GM21737 (cell line): Measurements from ENCODE around the gene KSR1.
"Not testable (repeated sequence)": the region's sequence is repeated elsewhere in the genome, so short reads cannot be mapped to it uniquely, and the experiment has no call there.

Source experiments
- ATAC-seq: cut with Tn5 transposase; IDR thresholded peaks from one replicate; pipeline ENCODE4 v1.9.1; 2021; ENCODE audit warnings: mild to moderate bottlenecking, moderate library complexity; ENCODE audit not compliant: unreplicated experiment

Gene KSR1

DNA sequence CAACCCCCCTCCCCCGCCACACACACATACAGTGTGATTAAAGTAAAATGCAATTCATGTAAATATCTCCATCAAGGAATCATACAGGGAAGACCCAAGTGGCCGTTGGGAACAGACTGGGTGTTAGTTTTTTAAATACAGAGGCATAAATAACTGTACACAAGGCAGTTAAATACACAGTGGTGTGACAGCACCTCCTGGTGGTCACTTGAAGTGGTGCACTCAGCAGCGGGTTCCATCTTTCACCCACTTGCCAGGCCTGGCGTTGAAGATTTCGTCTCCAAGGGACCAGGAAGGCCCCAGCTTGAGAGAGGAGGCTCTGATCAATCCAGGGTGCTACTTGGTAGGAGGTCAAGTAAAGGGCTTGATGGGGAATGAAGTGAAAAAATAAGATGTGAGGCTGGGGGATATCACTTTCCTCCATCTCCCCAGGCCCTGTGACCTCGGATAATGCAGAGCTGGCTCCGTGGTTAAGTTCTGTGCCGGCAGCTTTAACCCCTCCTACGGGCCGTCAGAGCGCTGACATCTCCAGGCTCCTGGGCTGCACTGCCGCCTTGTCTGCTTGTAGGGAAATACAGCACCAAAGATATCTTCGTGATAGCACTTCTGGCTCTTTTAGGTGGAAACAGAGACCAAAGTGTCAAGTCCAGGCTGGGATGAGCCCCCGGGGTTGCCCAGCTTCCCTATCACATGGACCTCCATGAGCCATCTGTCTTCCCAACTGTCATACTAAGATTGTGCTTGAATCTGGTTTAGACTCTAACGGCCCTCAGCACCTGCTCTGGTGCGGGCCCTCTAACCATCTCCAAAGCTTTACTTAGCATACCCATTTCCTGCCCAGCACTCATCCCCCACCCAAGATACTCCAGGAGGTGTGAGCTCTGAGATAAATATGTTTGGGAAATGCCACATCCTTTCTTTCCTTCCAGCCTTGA is 195.4 kb downstream of the KSR1 start:
- no peak for ATAC-seq

DNA sequence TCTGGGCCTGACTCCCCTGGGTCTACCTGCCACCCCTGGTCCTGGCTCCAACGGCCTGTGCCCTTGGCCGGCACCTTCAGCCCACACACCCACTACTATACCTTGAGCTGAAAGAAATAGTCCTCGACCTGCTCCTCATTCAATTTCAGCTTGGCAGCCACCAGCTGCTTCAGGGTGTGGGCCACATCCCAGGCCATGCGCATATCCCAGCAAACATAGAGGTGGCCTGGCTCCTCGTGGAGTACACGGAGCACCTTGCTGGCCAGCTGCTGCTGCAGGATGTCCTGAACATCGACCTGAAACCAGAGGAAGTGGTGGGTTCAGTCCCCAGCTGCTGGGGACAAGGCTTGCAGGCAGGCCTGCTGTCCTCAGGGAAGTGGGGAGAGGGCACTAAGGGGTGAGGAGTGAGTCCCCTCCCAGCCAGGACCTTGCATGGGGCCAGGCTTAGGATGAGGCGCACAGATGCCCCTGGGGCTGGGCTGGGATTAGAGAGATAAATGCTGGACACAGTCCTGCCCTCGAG is 197.3 kb downstream of the KSR1 start:
- ATAC-seq = not testable (repeated sequence)

GRCh38 chr17:27654136-27654535 is 197.9 kb downstream of the KSR1 start:
- ATAC-seq = no peak

DNA sequence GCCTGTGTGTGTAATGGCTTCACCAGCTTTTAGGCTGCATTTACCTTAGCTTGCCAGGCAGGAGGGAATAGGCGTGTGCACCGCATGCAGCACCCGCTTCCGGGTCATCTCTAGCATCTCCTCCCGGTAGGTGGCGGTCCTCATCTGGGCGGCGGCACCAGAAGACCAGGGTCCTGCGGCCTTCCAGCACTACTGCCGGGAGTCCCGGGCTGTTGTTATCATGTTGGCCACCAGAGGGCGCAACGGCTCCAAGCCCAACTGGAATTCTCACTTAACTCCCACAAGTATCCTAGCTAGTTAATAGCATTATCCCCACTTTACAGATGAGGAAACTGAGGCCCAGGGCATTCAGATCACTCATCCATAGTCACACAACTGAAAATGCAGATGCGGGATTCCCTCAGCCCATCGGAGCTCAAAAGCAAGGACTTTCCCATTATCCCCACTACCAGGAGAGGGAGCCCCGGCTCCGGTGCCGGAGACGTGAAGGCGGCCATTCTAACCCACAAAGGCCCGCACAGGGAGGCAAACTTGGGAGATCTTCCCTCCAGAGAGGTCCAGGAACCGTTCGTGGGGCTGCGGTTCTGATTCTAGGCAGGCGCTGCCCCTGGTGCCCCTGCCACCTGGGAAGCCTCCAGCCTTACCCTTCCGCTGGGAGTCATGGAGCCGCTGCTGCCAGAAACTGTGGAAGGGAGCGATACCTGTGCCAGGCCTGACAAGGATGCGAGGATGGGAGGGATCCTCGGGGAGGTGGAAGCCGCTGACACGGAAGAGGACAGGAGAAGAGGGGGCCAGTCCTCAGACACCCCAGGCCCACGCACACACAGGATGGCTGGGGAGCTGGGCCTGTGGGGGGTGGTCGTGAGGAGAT is 198.6 kb downstream of the KSR1 start:
- peak; percentile 61 for ATAC-seq

DNA sequence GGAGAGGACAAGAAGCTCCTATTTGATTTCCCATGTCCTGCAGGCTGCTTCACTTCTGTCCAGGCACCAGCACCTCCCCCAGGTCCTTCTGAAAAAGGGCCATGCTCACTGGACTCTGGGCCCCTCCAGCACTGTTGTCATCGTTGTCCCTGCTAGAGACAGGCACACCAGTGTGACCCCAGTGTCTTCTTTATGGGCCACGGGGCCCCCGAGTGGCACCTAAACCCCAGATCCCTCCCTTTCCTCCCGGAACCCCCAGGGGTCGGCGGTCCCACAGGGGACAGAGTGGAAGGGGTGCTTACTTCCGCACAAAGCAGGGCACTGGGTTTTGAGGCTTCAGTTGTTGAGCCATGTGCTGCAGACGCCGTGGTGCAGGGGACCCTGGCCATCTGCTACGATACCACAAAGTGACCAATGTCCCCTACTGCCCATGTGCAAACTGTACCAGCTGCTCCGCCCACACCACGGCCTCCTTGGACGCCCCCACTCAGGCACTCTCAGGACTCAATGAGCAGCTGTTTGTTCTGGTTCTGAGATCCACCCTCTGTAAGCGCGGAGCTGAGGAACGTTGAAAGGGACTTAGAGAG is 199.4 kb downstream of the KSR1 start:
- ATAC-seq = not testable (repeated sequence)

- ATAC-seq = not testable (repeated sequence)
These were observed 200.4 kb downstream of the KSR1 start for GRCh38 chr17:27656620-27657019.

DNA sequence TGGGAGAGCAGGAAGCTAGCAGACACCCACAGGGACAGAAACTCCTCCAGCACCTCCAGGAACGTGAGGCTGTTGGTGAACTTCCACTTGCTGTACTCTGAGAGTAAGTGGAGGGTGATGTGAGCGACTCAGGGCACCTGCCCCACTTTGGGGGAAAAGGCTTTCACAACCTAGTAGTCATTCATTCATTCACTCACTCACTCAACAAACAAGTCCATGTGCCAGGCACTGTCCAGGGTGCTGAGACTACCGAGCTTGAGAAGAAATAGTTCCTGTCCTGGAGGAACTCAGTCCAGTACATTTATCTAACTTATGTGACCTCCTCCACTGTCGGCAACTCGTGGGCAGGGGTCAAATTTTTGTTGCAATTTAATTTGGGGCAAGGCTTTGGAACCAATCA is 201.4 kb downstream of the KSR1 start:
- ATAC-seq = no peak

- ATAC-seq = no peak
These were observed 203.4 kb downstream of the KSR1 start for GRCh38 chr17:27659683-27660082.

GRCh38 chr17:27660436-27660835 is 204.2 kb downstream of the KSR1 start:
- ATAC-seq = no peak

- no peak for ATAC-seq
These were observed 207.8 kb downstream of the KSR1 start for GRCh38 chr17:27663936-27664605.

GRCh38 chr17:27664606-27664965 is 208.3 kb downstream of the KSR1 start:
- ATAC-seq = no peak

GRCh38 chr17:27665549-27665948 is 209.3 kb downstream of the KSR1 start:
- ATAC-seq = no peak

DNA sequence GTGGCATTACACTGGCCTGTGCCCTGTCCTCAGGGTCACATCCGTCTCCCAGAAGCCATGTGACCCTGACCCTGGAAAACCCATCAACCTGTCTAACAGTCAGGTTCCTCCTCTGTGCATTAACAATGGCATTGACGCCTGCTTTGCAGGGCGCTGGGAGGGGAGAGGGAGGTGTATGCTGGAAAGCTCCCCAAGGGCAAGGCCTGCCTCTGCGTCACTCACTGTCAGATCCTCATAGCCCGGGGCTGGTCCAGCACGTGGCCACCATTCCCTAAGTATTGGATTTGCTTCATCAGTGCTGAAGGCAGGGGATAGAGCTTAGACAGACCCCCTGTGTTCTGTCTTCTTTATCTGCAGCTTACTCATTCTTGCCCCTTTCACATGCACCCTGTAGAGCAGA is 210.0 kb downstream of the KSR1 start:
- ATAC-seq = not testable (repeated sequence)

GRCh38 chr17:27666831-27667560 is 210.7 kb downstream of the KSR1 start:
- no peak for ATAC-seq

GRCh38 chr17:27667656-27668487 is 211.6 kb downstream of the KSR1 start:
- no peak for ATAC-seq

GRCh38 chr17:27668488-27668823 is 212.2 kb downstream of the KSR1 start:
- ATAC-seq = no peak

DNA sequence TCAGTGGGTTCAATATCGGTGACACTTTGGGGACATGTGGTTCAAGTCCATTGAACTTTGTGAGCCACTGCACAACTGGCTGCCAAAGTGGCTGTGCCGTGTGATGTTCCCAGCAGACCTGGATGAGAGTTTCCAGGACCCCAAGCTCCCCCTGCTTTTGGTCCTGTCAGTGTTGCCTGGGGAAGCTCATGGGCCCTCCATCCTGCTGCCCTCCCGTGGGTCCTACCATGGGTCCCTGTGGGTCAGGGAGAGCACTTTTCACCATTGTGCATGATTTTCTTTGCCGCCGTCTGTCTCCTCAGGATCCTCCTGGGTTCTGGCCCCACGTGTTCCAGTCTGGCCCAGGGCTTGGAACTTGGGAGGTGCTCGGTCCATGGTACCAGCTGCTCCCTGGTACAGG is 212.9 kb downstream of the KSR1 start:
- ATAC-seq = no peak

- no peak for ATAC-seq
These were observed 213.6 kb downstream of the KSR1 start for GRCh38 chr17:27669850-27670249.
